ENCODE data around the gene GRM8. TPM values are rescaled to one million over a fixed set of nuclear protein-coding genes. Genes with fewer than 3 reads are reported as not detected.

The GRM8 gene
- under 1 TPM in 1 of 4 donors, not detected in 3; 0.57 TPM for total RNA-seq

DNA sequence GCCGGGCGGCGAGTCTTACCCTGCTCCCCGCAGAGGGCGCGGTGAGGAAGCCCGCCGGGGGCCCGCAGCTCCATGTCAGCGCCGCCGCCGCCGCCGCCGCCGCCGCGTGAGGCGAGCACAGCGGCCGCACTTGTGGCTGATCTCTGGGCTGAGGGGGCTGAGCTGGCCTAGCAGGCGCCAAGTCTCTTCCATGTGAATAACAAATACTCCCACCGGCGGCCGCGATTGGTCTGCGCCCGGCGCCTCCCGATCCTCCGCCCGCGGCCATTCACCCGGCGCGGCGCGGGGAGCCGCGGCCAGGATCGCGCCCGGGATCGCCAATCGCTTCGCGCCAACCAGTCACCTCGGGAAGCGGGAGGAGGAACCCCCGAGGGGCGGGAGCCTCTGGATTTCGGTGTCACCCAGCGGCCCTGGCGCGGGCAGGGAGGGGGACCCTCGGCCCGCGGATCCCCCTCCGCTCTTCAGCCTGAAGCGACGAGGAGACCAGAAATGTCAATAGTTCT, at the start of gene GRM8:
TSS of gene GRM8 (minus strand) at position 164 of the 503 bp plus-strand sequence.
- peaks cover 15 to 34% (median 18%) of the 10 kb centered on the region in 3 donors for H3K4me1 ChIP-seq
- H3K9me3 ChIP-seq, result no peaks in the 10 kb centered on the region
- peak within 1 kb of the TSS in 3 of 4 donors; percentile 29 to 59 (median 34) for H3K27ac ChIP-seq
- H3K4me3 ChIP-seq, result peak within 1 kb of the TSS; percentile 53 to 86 (median 76)
- H3K36me3 ChIP-seq, result no peaks in the 10 kb centered on the region
- intact Hi-C loops (cut with DNase I), result no loop called here
- peaks cover 4 to 90% (median 10%) of the 10 kb centered on the region in 4 donors for H3K27me3 ChIP-seq
- no peak for TF ChIP-seq POLR2A (IDR thresholded peaks at IDR 0.05)
- TF ChIP-seq, protein P1, sequence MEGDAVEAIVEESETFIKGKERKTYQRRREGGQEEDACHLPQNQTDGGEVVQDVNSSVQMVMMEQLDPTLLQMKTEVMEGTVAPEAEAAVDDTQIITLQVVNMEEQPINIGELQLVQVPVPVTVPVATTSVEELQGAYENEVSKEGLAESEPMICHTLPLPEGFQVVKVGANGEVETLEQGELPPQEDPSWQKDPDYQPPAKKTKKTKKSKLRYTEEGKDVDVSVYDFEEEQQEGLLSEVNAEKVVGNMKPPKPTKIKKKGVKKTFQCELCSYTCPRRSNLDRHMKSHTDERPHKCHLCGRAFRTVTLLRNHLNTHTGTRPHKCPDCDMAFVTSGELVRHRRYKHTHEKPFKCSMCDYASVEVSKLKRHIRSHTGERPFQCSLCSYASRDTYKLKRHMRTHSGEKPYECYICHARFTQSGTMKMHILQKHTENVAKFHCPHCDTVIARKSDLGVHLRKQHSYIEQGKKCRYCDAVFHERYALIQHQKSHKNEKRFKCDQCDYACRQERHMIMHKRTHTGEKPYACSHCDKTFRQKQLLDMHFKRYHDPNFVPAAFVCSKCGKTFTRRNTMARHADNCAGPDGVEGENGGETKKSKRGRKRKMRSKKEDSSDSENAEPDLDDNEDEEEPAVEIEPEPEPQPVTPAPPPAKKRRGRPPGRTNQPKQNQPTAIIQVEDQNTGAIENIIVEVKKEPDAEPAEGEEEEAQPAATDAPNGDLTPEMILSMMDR (IDR thresholded peaks at IDR 0.05), result no peak
- 0% methylated on average over 4 to 6 of the region's 62 CpGs for WGBS, 2 donors
- no peak for DNase-seq

- Histone ChIP-seq H3K27ac (no peak overlapping the region), H3K4me3 (no peak overlapping the region), H3K36me3 (no peaks in the 10 kb centered on the region), H3K9me3 (no peaks in the 10 kb centered on the region), H3K4me1 (peaks cover 0 to 11% (median 4%) of the 10 kb centered on the region in 3 donors), H3K27me3 (no peaks in the 10 kb centered on the region)
- DNase-seq, result no peak
- intact Hi-C loops (cut with DNase I), result no loop called here
- TF ChIP-seq, protein P1 (IDR thresholded peaks at IDR 0.05), result no peak
- no peak for TF ChIP-seq POLR2A (IDR thresholded peaks at IDR 0.05)
- 67 to 75% methylated on average over 1 of the region's 1 CpG for WGBS, 2 donors
Measured at GRCh38 chr7:127290801-127291361, 38.1 kb upstream of the GRM8 start.

GRCh38 chr7:127290116-127290655, 37.4 kb upstream of the GRM8 start:
- Histone ChIP-seq H3K9me3 (no peaks in the 10 kb centered on the region), H3K36me3 (no peaks in the 10 kb centered on the region), H3K4me3 (no peak overlapping the region), H3K27ac (no peak overlapping the region), H3K4me1 (peaks cover 0 to 11% (median 4%) of the 10 kb centered on the region in 3 donors), H3K27me3 (no peaks in the 10 kb centered on the region)
- 74 to 81% methylated on average over 5 of the region's 5 CpGs for WGBS, 2 donors
- intact Hi-C loops (cut with DNase I), result no loop called here
- TF ChIP-seq, protein P1 (IDR thresholded peaks at IDR 0.05), result no peak
- DNase-seq, result no peak

DNA sequence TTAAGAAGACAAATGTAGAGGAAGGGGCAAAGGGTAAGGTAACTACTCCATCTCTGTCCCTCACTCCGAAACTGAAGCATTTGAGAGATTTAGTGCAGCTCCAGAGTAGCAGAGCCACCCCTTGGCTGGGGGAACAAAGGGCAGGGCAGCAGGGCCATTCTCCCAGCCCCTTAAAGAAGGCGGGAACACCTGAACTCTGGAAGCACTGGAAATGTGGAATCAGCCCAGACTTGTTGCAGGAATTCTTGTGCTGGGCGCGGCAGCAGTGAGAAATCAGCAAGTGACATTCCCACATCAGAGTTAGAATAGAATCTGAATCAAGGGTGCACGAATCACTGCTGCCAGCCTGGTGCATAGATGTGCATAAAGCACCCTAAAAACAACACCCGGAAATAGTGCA, 34.4 kb upstream of the GRM8 start:
- DNase-seq, result no peak

GRCh38 chr7:127270093-127270492, 17.4 kb upstream of the GRM8 start:
- Histone ChIP-seq H3K9me3 (no peaks in the 10 kb centered on the region), H3K4me3 (no peak overlapping the region), H3K36me3 (no peaks in the 10 kb centered on the region), H3K27ac (no peak overlapping the region), H3K27me3 (peaks cover 0 to 24% (median 0%) of the 10 kb centered on the region in 4 donors), H3K4me1 (no peaks in the 10 kb centered on the region)
- intact Hi-C loops (cut with DNase I), result no loop called here
- TF ChIP-seq, protein P1 (IDR thresholded peaks at IDR 0.05), result no peak
- no peak for TF ChIP-seq POLR2A (IDR thresholded peaks at IDR 0.05)
- WGBS, 2 donors, result 91 to 100% methylated on average over 1 of the region's 1 CpG
- no peak for DNase-seq

More for the DNA sequence above, 34.4 kb upstream of the GRM8 start:
- TF ChIP-seq POLR2A (IDR thresholded peaks at IDR 0.05), result no peak
- TF ChIP-seq, protein P1 (IDR thresholded peaks at IDR 0.05), result no peak
- intact Hi-C loops (cut with DNase I), result no loop called here
- WGBS, 2 donors, result 31 to 61% methylated on average over 5 to 6 of the region's 6 CpGs
- Histone ChIP-seq H3K27me3 (no peaks in the 10 kb centered on the region), H3K36me3 (no peaks in the 10 kb centered on the region), H3K4me1 (peaks cover 0 to 11% (median 4%) of the 10 kb centered on the region in 3 donors), H3K9me3 (no peaks in the 10 kb centered on the region), H3K27ac (no peak overlapping the region), H3K4me3 (no peak overlapping the region)
